Breast epithelium (tissue), 4 donors: ENCODE results near the gene BMS1. TPM values are rescaled to one million over a fixed set of nuclear protein-coding genes. Genes with fewer than 3 reads are reported as not detected.

Experiments
- DNase-seq, 2 donors: peaks; one replicate each; pipeline ENCODE4 v3.0.0-alpha.2; 2019; ENCODE audit warnings: low spot score in 2 of 2
- H3K27ac ChIP-seq, 2 donors: fragments of 200-600 bp; sonication (generic) in 1 of 2; one replicate each; pipeline ENCODE4 v1.5.1; 2016 to 2019; ENCODE audit warnings: mild to moderate bottlenecking in 1 of 2
- H3K27me3 ChIP-seq, 2 donors: fragments of 200-600 bp; sonication (generic) in 1 of 2; one replicate each; pipeline versions ENCODE4 v1.5.1 to v1.6.0; 2017 to 2019; ENCODE audit warnings: control low read depth in 1 of 2, mild to moderate bottlenecking in 1 of 2
- H3K36me3 ChIP-seq: fragments of 200-600 bp; one replicate; pipeline ENCODE4 v1.5.1; 2019
- H3K4me1 ChIP-seq, 2 donors: fragments of 200-600 bp; sonication (generic); one replicate each; pipeline ENCODE4 v1.5.1; 2016 to 2019; ENCODE audit warnings: control low read depth in 1 of 2
- H3K4me3 ChIP-seq, 3 donors: fragments of 200-600 bp; sonication (generic); 1 replicate in 2 of 3; 2 replicates in 1 of 3; pipeline ENCODE4 v1.5.1; 2016 to 2019; ENCODE audit warnings: mild to moderate bottlenecking in 3 of 3, moderate library complexity in 2 of 3
- H3K9me3 ChIP-seq, 2 donors: fragments of 200-600 bp; sonication (generic) in 1 of 2; one replicate each; pipeline ENCODE4 v1.5.1; 2016 to 2019; ENCODE audit warnings: control low read depth in 1 of 2
- POLR2A ChIP-seq: fragments of 450-650 bp; IDR thresholded peaks from one replicate; pipeline ENCODE4 v1.6.1; 2016; ENCODE audit warnings: antibody characterized with exemption, mild to moderate bottlenecking, moderate library complexity
- POLR2AphosphoS5 ChIP-seq, 3 donors: sonication (generic); formaldehyde crosslinking; IDR thresholded peaks; one replicate each; pipeline ENCODE4 v1.6.1; 2017; ENCODE audit warnings: antibody characterized with exemption in 3 of 3
- intact Hi-C: fragments of 100-400 bp; cut with DNase I; formaldehyde crosslinking; loops from one replicate; pipeline ENCODE4 v1.15.1; 2023; ENCODE audit warnings: low total_unique reads
- total RNA-seq, 3 donors: library from RNA; depleted of rRNA; stranded (reverse); fragments of >200 nt; gene quantifications; one replicate each; pipeline ENCODE4 v1.1.0, GENCODE V29; 2016
- TF ChIP-seq, protein P1 (sequence below), 3 donors: fragments of 450-650 bp; IDR thresholded peaks; one replicate each; pipeline ENCODE4 v1.5.1; 2016 to 2017; ENCODE audit warnings: antibody characterized with exemption in 3 of 3, mild to moderate bottlenecking in 3 of 3, moderate library complexity in 3 of 3

The BMS1 gene
- total RNA-seq, 3 donors from 2014 or later, result 12.6 to 18.4 (median 17.3) TPM

- DNase-seq, result no peak
- TF ChIP-seq, protein P1, sequence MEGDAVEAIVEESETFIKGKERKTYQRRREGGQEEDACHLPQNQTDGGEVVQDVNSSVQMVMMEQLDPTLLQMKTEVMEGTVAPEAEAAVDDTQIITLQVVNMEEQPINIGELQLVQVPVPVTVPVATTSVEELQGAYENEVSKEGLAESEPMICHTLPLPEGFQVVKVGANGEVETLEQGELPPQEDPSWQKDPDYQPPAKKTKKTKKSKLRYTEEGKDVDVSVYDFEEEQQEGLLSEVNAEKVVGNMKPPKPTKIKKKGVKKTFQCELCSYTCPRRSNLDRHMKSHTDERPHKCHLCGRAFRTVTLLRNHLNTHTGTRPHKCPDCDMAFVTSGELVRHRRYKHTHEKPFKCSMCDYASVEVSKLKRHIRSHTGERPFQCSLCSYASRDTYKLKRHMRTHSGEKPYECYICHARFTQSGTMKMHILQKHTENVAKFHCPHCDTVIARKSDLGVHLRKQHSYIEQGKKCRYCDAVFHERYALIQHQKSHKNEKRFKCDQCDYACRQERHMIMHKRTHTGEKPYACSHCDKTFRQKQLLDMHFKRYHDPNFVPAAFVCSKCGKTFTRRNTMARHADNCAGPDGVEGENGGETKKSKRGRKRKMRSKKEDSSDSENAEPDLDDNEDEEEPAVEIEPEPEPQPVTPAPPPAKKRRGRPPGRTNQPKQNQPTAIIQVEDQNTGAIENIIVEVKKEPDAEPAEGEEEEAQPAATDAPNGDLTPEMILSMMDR (IDR thresholded peaks at IDR 0.05), result no peak
- TF ChIP-seq POLR2AphosphoS5 (IDR thresholded peaks at IDR 0.05), result no peak
- no peak for TF ChIP-seq POLR2A
- Histone ChIP-seq H3K4me1 (no peaks in the 10 kb centered on the region), H3K27ac (no peak overlapping the region), H3K4me3 (no peak overlapping the region), H3K9me3 (no peaks in the 10 kb centered on the region), H3K36me3 (no peaks in the 10 kb centered on the region), H3K27me3 (peaks cover 0 to 27% of the 10 kb centered on the region in 2 donors)
- intact Hi-C loops, result no loop called here
These were observed 93.9 kb downstream of the BMS1 start for GRCh38 chr10:42876476-42876875.

- Histone ChIP-seq H3K27ac (no peak overlapping the region), H3K4me3 (no peak overlapping the region), H3K27me3 (peaks cover 0 to 27% of the 10 kb centered on the region in 2 donors), H3K36me3 (no peaks in the 10 kb centered on the region), H3K9me3 (peaks cover under 1% of the 10 kb centered on the region in 2 donors), H3K4me1 (no peaks in the 10 kb centered on the region)
- no peak for DNase-seq
- TF ChIP-seq POLR2AphosphoS5 (IDR thresholded peaks at IDR 0.05), result no peak
- no peak for TF ChIP-seq POLR2A
- TF ChIP-seq, protein P1 (IDR thresholded peaks at IDR 0.05), result no peak
- intact Hi-C loops, result no loop called here
These were observed 94.3 kb downstream of the BMS1 start for GRCh38 chr10:42876945-42877344.

- Histone ChIP-seq H3K4me3 (no peak overlapping the region), H3K27me3 (peaks cover 0 to 27% of the 10 kb centered on the region in 2 donors), H3K4me1 (no peaks in the 10 kb centered on the region), H3K27ac (no peak overlapping the region), H3K9me3 (peaks cover 7% of the 10 kb centered on the region in 2 donors), H3K36me3 (no peaks in the 10 kb centered on the region)
- no peak for DNase-seq
- TF ChIP-seq POLR2AphosphoS5 (IDR thresholded peaks at IDR 0.05) (no peak), POLR2A (no peak)
- TF ChIP-seq, protein P1 (IDR thresholded peaks at IDR 0.05), result no peak
- intact Hi-C loops, result no loop called here
These were observed 95.0 kb downstream of the BMS1 start for GRCh38 chr10:42877496-42878030.

- no peak for DNase-seq
- intact Hi-C loops, result no loop called here
- Histone ChIP-seq H3K9me3 (peaks cover 12 to 14% of the 10 kb centered on the region in 2 donors), H3K36me3 (no peaks in the 10 kb centered on the region), H3K4me3 (no peak overlapping the region), H3K27ac (no peak overlapping the region), H3K27me3 (peaks cover 0 to 27% of the 10 kb centered on the region in 2 donors), H3K4me1 (no peaks in the 10 kb centered on the region)
- TF ChIP-seq POLR2A (no peak), POLR2AphosphoS5 (IDR thresholded peaks at IDR 0.05) (no peak)
- TF ChIP-seq, protein P1 (IDR thresholded peaks at IDR 0.05), result no peak
These were observed 95.7 kb downstream of the BMS1 start for GRCh38 chr10:42878134-42878820.

DNA sequence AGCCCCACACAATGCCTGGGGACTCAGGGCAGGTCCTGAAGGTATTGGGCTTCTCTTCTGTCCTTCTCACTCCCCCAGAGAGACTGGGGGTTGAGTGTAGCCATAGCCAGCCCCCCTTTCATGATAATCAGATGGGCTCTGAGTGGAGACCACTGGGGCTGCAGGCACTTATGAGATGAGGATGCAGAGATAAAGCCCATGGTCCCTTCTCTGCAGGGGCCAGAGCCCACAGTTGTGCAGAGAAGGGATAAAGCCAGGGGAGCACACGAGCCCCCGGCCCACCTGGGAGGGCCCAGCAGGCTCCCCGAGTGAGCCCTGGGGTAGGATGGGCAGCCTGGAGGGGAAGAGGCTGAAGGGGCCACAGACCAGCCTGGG lies 96.2 kb downstream of the BMS1 start:
- intact Hi-C loops, result no loop called here
- H3K9me3 ChIP-seq, result peaks cover 12 to 15% of the 10 kb centered on the region in 2 donors
- H3K4me1 ChIP-seq, result no peaks in the 10 kb centered on the region
- no peaks in the 10 kb centered on the region for H3K36me3 ChIP-seq
- no peak overlapping the region for H3K27ac ChIP-seq
- no peak for DNase-seq
- H3K27me3 ChIP-seq, result peaks cover 0 to 27% of the 10 kb centered on the region in 2 donors
- H3K4me3 ChIP-seq, result no peak overlapping the region
- TF ChIP-seq POLR2AphosphoS5 (IDR thresholded peaks at IDR 0.05), result no peak
